ENCODE measurements around the gene THAP9. TPM values are rescaled to one million over a fixed set of nuclear protein-coding genes. Genes with fewer than 3 reads are reported as not detected.

The THAP9 gene
- polyA plus RNA-seq, 1 of the 3 experiments (the other 2 are of a cell fraction) = 1.5 TPM

DNA sequence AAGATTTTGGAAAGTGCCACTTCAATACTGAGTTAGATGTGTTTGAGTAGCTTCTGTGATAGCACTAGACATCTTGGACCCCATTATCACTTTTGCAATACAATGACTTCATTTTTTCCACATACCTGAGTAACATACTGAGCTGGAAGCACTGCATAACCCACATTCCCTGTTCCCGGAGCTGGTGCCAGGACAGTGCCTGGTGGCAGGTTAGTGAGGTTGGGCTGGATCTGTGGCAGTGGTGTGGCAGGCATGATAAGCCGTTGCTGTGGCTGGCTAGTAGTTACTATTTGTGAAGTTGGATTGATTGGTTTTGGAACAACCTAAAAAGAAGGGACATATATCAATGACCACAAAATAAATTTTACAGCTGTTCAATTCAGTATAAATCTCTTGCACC is 38.9 kb downstream of the THAP9 start:
- H3K9me3 ChIP-seq = no peaks in the 10 kb centered on the region
- ChIA-PET POLR2A (no interaction called here), CTCF (interaction anchor here (1.2 to 1.4 kb wide), 2 partner anchors 42 to 71 kb away, joined by 3 to 4 read pairs; partner anchors contain the start of gene LIN54)
- no peaks in the 10 kb centered on the region for H3K27me3 ChIP-seq (ENCODE audit: insufficient read depth)
- H3K9ac ChIP-seq = no peak overlapping the region
- H3K4me3 ChIP-seq (ENCODE audit: low read depth in 2 of 2, low read length in 1 of 2) = no peak overlapping the region
- peaks cover 40 to 51% of the 10 kb centered on the region in 2 experiments for H3K36me3 ChIP-seq (replicated peaks in 1 of 2; ENCODE audit: control insufficient read depth in 1 of 2, insufficient read depth in 2 of 2, low read length in 1 of 2)
- H4K20me1 ChIP-seq (ENCODE audit: insufficient read depth) = no peaks in the 10 kb centered on the region
- no peak for DNase-seq
- 96% methylated on average over 2 of the region's 2 CpGs for whole genome bisulfite sequencing (ENCODE audit: low lambda C conversion rate)
- no peak overlapping the region for H3K4me2 ChIP-seq
- H3K79me2 ChIP-seq (ENCODE audit: insufficient read depth) = no peaks in the 10 kb centered on the region
- no peaks in the 10 kb centered on the region for H3F3A ChIP-seq (replicated peaks; ENCODE audit: insufficient read depth)
- no peaks in the 10 kb centered on the region for H3K4me1 ChIP-seq (ENCODE audit: control insufficient read depth in 1 of 2, insufficient read depth in 2 of 2, low read depth in 1 of 2, low read length in 1 of 2)
- TF ChIP-seq RFX5 (IDR thresholded peaks at IDR 0.05; ENCODE audit: low read length) (no peak), TEAD4 (IDR thresholded peaks at IDR 0.05; ENCODE audit: borderline replicate concordance, insufficient read depth) (no peak)
- TF ChIP-seq, protein P1, sequence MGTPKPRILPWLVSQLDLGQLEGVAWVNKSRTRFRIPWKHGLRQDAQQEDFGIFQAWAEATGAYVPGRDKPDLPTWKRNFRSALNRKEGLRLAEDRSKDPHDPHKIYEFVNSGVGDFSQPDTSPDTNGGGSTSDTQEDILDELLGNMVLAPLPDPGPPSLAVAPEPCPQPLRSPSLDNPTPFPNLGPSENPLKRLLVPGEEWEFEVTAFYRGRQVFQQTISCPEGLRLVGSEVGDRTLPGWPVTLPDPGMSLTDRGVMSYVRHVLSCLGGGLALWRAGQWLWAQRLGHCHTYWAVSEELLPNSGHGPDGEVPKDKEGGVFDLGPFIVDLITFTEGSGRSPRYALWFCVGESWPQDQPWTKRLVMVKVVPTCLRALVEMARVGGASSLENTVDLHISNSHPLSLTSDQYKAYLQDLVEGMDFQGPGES (IDR thresholded peaks at IDR 0.05; ENCODE audit: low read depth, low read length) = no peak
- H3K27ac ChIP-seq (ENCODE audit: low read depth in 2 of 2, low read length in 1 of 2) = no peak overlapping the region
- H2AFZ ChIP-seq (ENCODE audit: low read depth) = no peak overlapping the region
- H3K9me2 ChIP-seq = no peaks in the 10 kb centered on the region

DNA sequence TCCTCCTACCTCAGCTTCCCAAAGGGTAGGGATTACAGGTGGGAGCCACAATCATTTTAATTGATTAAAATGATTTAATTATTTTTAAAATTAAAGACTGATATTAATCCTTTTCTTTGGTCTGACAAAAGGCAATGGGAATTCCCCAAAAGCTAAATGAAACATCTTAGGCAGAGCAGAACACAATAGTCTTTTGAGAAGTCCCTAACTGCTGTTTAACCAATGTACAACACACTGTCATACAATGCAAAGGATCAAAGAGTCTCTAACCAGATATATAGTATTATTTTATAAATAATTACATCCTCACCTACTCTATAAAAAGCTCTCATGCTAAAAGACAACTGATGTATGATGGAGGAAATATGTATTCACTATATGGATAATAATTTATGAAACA is 47.0 kb downstream of the THAP9 start:
- Histone ChIP-seq H3K4me2 (no peak overlapping the region), H2AFZ (ENCODE audit: low read depth) (no peak overlapping the region), H3K36me3 (replicated peaks in 1 of 2; ENCODE audit: control insufficient read depth in 1 of 2, insufficient read depth in 2 of 2, low read length in 1 of 2) (peaks cover 0 to 4% of the 10 kb centered on the region in 2 experiments), H3K27me3 (ENCODE audit: insufficient read depth) (no peaks in the 10 kb centered on the region), H3F3A (replicated peaks; ENCODE audit: insufficient read depth) (peaks cover 5% of the 10 kb centered on the region), H4K20me1 (ENCODE audit: insufficient read depth) (no peaks in the 10 kb centered on the region), H3K9ac (no peak overlapping the region), H3K9me3 (no peaks in the 10 kb centered on the region), H3K4me1 (ENCODE audit: control insufficient read depth in 1 of 2, insufficient read depth in 2 of 2, low read depth in 1 of 2, low read length in 1 of 2) (no peaks in the 10 kb centered on the region), H3K4me3 (ENCODE audit: low read depth in 2 of 2, low read length in 1 of 2) (no peak overlapping the region), H3K79me2 (ENCODE audit: insufficient read depth) (peaks cover 10% of the 10 kb centered on the region; the same call in 1 of the 2 replicates), H3K9me2 (no peaks in the 10 kb centered on the region), H3K27ac (ENCODE audit: low read depth in 2 of 2, low read length in 1 of 2) (no peak overlapping the region)
- POLR2A ChIA-PET = no interaction called here
- no peak for TF ChIP-seq RXRA (IDR thresholded peaks at IDR 0.05; ENCODE audit: borderline replicate concordance, low read depth)
- no peak for TF ChIP-seq TEAD4 (IDR thresholded peaks at IDR 0.05; ENCODE audit: borderline replicate concordance, insufficient read depth)
- no peak for TF ChIP-seq FOXJ3 (CRISPR knock-in tag; IDR thresholded peaks at IDR 0.05)
- no peak for TF ChIP-seq ELF1 (IDR thresholded peaks at IDR 0.05)
- TF ChIP-seq, protein P2, sequence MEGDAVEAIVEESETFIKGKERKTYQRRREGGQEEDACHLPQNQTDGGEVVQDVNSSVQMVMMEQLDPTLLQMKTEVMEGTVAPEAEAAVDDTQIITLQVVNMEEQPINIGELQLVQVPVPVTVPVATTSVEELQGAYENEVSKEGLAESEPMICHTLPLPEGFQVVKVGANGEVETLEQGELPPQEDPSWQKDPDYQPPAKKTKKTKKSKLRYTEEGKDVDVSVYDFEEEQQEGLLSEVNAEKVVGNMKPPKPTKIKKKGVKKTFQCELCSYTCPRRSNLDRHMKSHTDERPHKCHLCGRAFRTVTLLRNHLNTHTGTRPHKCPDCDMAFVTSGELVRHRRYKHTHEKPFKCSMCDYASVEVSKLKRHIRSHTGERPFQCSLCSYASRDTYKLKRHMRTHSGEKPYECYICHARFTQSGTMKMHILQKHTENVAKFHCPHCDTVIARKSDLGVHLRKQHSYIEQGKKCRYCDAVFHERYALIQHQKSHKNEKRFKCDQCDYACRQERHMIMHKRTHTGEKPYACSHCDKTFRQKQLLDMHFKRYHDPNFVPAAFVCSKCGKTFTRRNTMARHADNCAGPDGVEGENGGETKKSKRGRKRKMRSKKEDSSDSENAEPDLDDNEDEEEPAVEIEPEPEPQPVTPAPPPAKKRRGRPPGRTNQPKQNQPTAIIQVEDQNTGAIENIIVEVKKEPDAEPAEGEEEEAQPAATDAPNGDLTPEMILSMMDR (IDR thresholded peaks at IDR 0.05) = no peak
- no peak for TF ChIP-seq EZH2phosphoT487 (IDR thresholded peaks at IDR 0.05; ENCODE audit: borderline replicate concordance, low read depth)
- TF ChIP-seq, protein P3, sequence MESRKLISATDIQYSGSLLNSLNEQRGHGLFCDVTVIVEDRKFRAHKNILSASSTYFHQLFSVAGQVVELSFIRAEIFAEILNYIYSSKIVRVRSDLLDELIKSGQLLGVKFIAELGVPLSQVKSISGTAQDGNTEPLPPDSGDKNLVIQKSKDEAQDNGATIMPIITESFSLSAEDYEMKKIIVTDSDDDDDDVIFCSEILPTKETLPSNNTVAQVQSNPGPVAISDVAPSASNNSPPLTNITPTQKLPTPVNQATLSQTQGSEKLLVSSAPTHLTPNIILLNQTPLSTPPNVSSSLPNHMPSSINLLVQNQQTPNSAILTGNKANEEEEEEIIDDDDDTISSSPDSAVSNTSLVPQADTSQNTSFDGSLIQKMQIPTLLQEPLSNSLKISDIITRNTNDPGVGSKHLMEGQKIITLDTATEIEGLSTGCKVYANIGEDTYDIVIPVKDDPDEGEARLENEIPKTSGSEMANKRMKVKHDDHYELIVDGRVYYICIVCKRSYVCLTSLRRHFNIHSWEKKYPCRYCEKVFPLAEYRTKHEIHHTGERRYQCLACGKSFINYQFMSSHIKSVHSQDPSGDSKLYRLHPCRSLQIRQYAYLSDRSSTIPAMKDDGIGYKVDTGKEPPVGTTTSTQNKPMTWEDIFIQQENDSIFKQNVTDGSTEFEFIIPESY (IDR thresholded peaks at IDR 0.05; ENCODE audit: borderline replicate concordance, low read depth) = no peak
- no peak for TF ChIP-seq NFIC (IDR thresholded peaks at IDR 0.05; ENCODE audit: borderline replicate concordance)
- no peak for TF ChIP-seq TAF1 (IDR thresholded peaks at IDR 0.05; ENCODE audit: borderline replicate concordance, low read depth, low read length)
- TF ChIP-seq RCOR1 (IDR thresholded peaks at IDR 0.05; ENCODE audit: low read length) = no peak
- TF ChIP-seq, protein P1 (IDR thresholded peaks at IDR 0.05; ENCODE audit: low read depth, low read length) = no peak
- no peak for TF ChIP-seq GATA2 (CRISPR knock-in tag; IDR thresholded peaks at IDR 0.05)
- TF ChIP-seq RAD21 (IDR thresholded peaks at IDR 0.05; ENCODE audit: low read length) = no peak
- no peak for TF ChIP-seq SMC3 (IDR thresholded peaks at IDR 0.05; ENCODE audit: low read depth, low read length)
- CTCF ChIA-PET = no interaction called here
- no peak for DNase-seq

Data from SK-N-SH (cell line).